CD14-positive monocyte (primary cell): Measurements from ENCODE around the gene NEDD4L. TPM values are rescaled to one million over a fixed set of nuclear protein-coding genes. Genes with fewer than 3 reads are reported as not detected.

Experiments
- DNase-seq, 3 donors: peaks; one replicate each; pipeline ENCODE4 v3.0.0-alpha.2; 2011 to 2022
- H2AFZ ChIP-seq: 2 replicates; pipeline ENCODE4 v1.6.0; 2012; ENCODE audit warnings: mild to moderate bottlenecking, low read depth, low read length, inconsistent platforms; ENCODE audit not compliant: insufficient read depth, poor library complexity, severe bottlenecking
- H3K27ac ChIP-seq, 2 donors: 1 replicate in 1 of 2; 2 replicates in 1 of 2; pipeline ENCODE4 v1.5.1; 2012 to 2013; ENCODE audit warnings: low read length in 2 of 2, control low read depth in 1 of 2, inconsistent platforms in 1 of 2, low read depth in 1 of 2, mild to moderate bottlenecking in 1 of 2
- H3K27me3 ChIP-seq, 2 donors: one replicate each; pipeline versions ENCODE4 v1.6.0 to v1.6.1; 2011 to 2013; ENCODE audit warnings: low read length in 2 of 2; ENCODE audit not compliant: control insufficient read depth in 2 of 2, insufficient read depth in 2 of 2
- H3K36me3 ChIP-seq, 2 donors: replicated peaks in 1 of 2; 1 replicate in 1 of 2; 2 replicates in 1 of 2; pipeline versions ENCODE4 v1.5.1 to v1.6.1; 2012 to 2013; ENCODE audit warnings: low read length in 2 of 2, control low read depth in 1 of 2, inconsistent platforms in 1 of 2, mild to moderate bottlenecking in 1 of 2; ENCODE audit not compliant: insufficient read depth in 2 of 2, control insufficient read depth in 1 of 2
- H3K4me1 ChIP-seq, 2 donors: 1 replicate in 1 of 2; 2 replicates in 1 of 2; pipeline versions ENCODE4 v1.5.1 to v1.6.1; 2012 to 2013; ENCODE audit warnings: low read length in 2 of 2, control low read depth in 1 of 2, inconsistent platforms in 1 of 2, mild to moderate bottlenecking in 1 of 2, moderate library complexity in 1 of 2; ENCODE audit not compliant: insufficient read depth in 2 of 2, control insufficient read depth in 1 of 2
- H3K4me2 ChIP-seq: replicated peaks from 2 replicates; pipeline ENCODE3; 2012; ENCODE audit warnings: low read length, moderate library complexity, mild to moderate bottlenecking; ENCODE audit not compliant: poor library complexity, severe bottlenecking; ENCODE audit errors: extremely low read depth
- H3K4me3 ChIP-seq, 3 experiments: fragments of 200-600 bp in 1 of 3; sonication (generic) in 1 of 3; replicated peaks in 1 of 3; 1 replicate in 2 of 3; 2 replicates in 1 of 3; pipeline ENCODE4 v1.5.1; 2011 to 2013; ENCODE audit warnings: low read length in 3 of 3, mild to moderate bottlenecking in 3 of 3, control low read depth in 2 of 3, low read depth in 2 of 3, inconsistent platforms in 1 of 3, moderate library complexity in 1 of 3
- H3K79me2 ChIP-seq: 2 replicates; pipeline ENCODE4 v1.6.0; 2012; ENCODE audit warnings: mild to moderate bottlenecking, control low read depth, inconsistent platforms, low read length, moderate library complexity; ENCODE audit not compliant: insufficient read depth
- H3K9ac ChIP-seq: 2 replicates; pipeline ENCODE4 v1.6.0; 2017; ENCODE audit warnings: low read length, mild to moderate bottlenecking; ENCODE audit not compliant: insufficient read depth, poor library complexity, severe bottlenecking
- H3K9me3 ChIP-seq, 2 donors: replicated peaks in 1 of 2; 1 replicate in 1 of 2; 2 replicates in 1 of 2; pipeline versions ENCODE4 v1.5.1 to v1.6.1; 2012 to 2013; ENCODE audit warnings: low read length in 2 of 2, control low read depth in 1 of 2; ENCODE audit not compliant: control insufficient read depth in 1 of 2, insufficient read depth in 1 of 2
- H4K20me1 ChIP-seq: 2 replicates; pipeline ENCODE4 v1.6.0; 2012; ENCODE audit warnings: mild to moderate bottlenecking, low read length, control low read depth, moderate library complexity; ENCODE audit not compliant: insufficient read depth
- H3K27ac Mint-ChIP-seq, 7 donors: one replicate each; pipeline ENCODE4 v1.8.0; 2020; ENCODE audit warnings: mild to moderate bottlenecking in 7 of 7, mixed read lengths in 7 of 7, moderate library complexity in 6 of 7, inconsistent platforms in 2 of 7
- H3K27me3 Mint-ChIP-seq, 3 donors: one replicate each; pipeline ENCODE4 v1.8.0; 2021 to 2022; ENCODE audit warnings: low read depth in 3 of 3, mild to moderate bottlenecking in 3 of 3, mixed read lengths in 3 of 3, moderate library complexity in 3 of 3, inconsistent platforms in 1 of 3
- H3K36me3 Mint-ChIP-seq, 2 donors: one replicate each; pipeline ENCODE4 v1.8.0; 2020; ENCODE audit warnings: mixed read lengths in 2 of 2, inconsistent platforms in 1 of 2, mild to moderate bottlenecking in 1 of 2
- H3K4me1 Mint-ChIP-seq: one replicate; pipeline ENCODE4 v1.8.0; 2020; ENCODE audit warnings: mild to moderate bottlenecking, mixed read lengths
- H3K4me3 Mint-ChIP-seq, 2 donors: one replicate each; pipeline ENCODE4 v1.8.0; 2020; ENCODE audit warnings: mild to moderate bottlenecking in 2 of 2, mixed read lengths in 2 of 2, moderate library complexity in 1 of 2
- H3K9me3 Mint-ChIP-seq, 7 donors: one replicate each; pipeline ENCODE4 v1.8.0; 2020 to 2022; ENCODE audit warnings: mixed read lengths in 7 of 7, mild to moderate bottlenecking in 6 of 7, moderate library complexity in 6 of 7, inconsistent platforms in 2 of 7
- WGBS: methylation state at CpG from one replicate; pipeline ENCODE4 v1.1.5; 2013; ENCODE audit warnings: missing lambda C conversion rate; ENCODE audit not compliant: insufficient coverage; 5-methylcytosine and 5-hydroxymethylcytosine counted together
- intact Hi-C, 2 donors: fragments of 100-400 bp; cut with micrococcal nuclease; formaldehyde crosslinking; loops; one replicate each; pipeline versions ENCODE4 v1.15.0 to v1.15.1; 2023
- polyA plus RNA-seq, 3 donors: library from polyadenylated mRNA; depleted of rRNA in 1 of 3; unstranded in 2 of 3; stranded (reverse) in 1 of 3; fragments of 300-500 nt in 2 of 3; fragments of >200 nt in 1 of 3; fragmentation: Illumina TruSeq in 2 of 3; gene quantifications; 1 replicate in 2 of 3; 2 replicates in 1 of 3; pipeline ENCODE4 v1.2.3, GENCODE V29; 2012 to 2021
- TF ChIP-seq, protein P1 (sequence below): fragments of 200-600 bp; IDR thresholded peaks from one replicate; pipeline ENCODE4 v1.8.0; 2022; ENCODE audit warnings: antibody characterized with exemption, mild to moderate bottlenecking

NEDD4L gene
- polyA plus RNA-seq, 3 donors = 2.5 to 5.2 (median 4.5) TPM

DNA sequence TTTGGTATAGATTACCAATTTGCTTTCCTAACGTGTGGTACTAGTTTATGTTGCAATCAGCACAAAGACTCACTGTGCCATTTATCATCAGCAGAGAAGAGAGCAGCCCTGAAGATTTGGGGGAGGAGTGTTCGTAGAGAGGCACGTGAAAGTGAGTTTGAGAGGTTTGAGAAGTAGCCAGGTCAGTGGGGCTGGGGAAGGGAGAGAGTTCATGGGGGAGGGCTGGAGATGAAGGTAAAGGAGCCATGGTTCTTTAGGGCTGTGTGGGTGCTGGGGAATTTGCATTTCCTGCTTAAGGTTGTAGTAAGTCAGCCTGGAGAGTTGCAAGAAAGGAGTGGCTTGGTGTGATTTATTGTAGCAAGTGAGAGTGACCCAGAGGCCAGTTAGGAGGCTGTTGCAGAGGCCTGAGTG is 172.1 kb downstream of the NEDD4L start:
- Histone ChIP-seq H3K4me3 (no peak overlapping the region), H3K27me3 (peaks cover 59 to 79% of the 10 kb centered on the region in 2 donors), H3K9me3 (no peaks in the 10 kb centered on the region), H3K4me2 (no peak overlapping the region), H3K4me1 (peaks cover 22 to 66% of the 10 kb centered on the region in 2 donors), H3K27ac (no peak overlapping the region), H3K9ac (no peak overlapping the region), H4K20me1 (no peaks in the 10 kb centered on the region), H3K79me2 (no peaks in the 10 kb centered on the region), H2AFZ (no peak overlapping the region), H3K36me3 (no peaks in the 10 kb centered on the region)
- Mint-ChIP-seq H3K27ac (peak overlapping the region in 2 of 7 donors; percentile 2 to 61), H3K9me3 (peaks cover 0 to 7% (median 3%) of the 10 kb centered on the region in 7 donors), H3K36me3 (peaks cover 0 to 7% of the 10 kb centered on the region in 2 donors), H3K4me3 (peak overlapping the region in 1 of 2 donors; percentile 70), H3K27me3 (peaks cover 67 to 80% (median 79%) of the 10 kb centered on the region in 3 donors), H3K4me1 (peaks cover 59% of the 10 kb centered on the region)
- 100% methylated on average over 2 of the region's 3 CpGs for WGBS
- TF ChIP-seq, protein P1, sequence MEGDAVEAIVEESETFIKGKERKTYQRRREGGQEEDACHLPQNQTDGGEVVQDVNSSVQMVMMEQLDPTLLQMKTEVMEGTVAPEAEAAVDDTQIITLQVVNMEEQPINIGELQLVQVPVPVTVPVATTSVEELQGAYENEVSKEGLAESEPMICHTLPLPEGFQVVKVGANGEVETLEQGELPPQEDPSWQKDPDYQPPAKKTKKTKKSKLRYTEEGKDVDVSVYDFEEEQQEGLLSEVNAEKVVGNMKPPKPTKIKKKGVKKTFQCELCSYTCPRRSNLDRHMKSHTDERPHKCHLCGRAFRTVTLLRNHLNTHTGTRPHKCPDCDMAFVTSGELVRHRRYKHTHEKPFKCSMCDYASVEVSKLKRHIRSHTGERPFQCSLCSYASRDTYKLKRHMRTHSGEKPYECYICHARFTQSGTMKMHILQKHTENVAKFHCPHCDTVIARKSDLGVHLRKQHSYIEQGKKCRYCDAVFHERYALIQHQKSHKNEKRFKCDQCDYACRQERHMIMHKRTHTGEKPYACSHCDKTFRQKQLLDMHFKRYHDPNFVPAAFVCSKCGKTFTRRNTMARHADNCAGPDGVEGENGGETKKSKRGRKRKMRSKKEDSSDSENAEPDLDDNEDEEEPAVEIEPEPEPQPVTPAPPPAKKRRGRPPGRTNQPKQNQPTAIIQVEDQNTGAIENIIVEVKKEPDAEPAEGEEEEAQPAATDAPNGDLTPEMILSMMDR = no peak
- DNase-seq = no peak
- intact Hi-C loops = no loop called here

DNA sequence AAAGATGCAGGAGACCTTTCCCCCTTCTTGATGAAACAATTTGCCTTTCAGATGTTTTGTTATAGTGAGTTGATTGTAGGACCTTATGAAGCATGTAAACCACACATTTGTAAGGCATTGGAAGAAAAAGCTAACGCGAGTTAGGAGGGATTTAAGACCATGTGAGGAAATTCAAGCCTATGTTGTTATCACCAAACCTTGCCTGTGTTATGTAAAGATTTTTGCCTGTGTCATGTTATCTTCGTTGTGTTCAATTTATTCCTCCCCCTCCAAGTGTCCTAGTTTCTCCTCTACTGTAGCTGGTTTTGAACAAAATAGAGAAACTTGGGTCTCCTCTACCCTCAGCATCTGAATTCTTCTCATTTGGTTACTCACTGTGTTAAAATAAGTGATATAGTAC is 173.0 kb downstream of the NEDD4L start:
- Mint-ChIP-seq H3K4me1 (peaks cover 65% of the 10 kb centered on the region), H3K27ac (no peak overlapping the region), H3K9me3 (peaks cover 0 to 7% (median 3%) of the 10 kb centered on the region in 7 donors), H3K4me3 (peak overlapping the region in 1 of 2 donors; percentile 70), H3K27me3 (peaks cover 67 to 78% (median 73%) of the 10 kb centered on the region in 3 donors), H3K36me3 (peaks cover 0 to 7% of the 10 kb centered on the region in 2 donors)
- Histone ChIP-seq H3K27me3 (peaks cover 52 to 79% of the 10 kb centered on the region in 2 donors), H3K36me3 (no peaks in the 10 kb centered on the region), H3K4me1 (peaks cover 22 to 74% of the 10 kb centered on the region in 2 donors), H3K9me3 (no peaks in the 10 kb centered on the region), H4K20me1 (no peaks in the 10 kb centered on the region), H3K79me2 (no peaks in the 10 kb centered on the region), H2AFZ (no peak overlapping the region), H3K9ac (no peak overlapping the region), H3K4me3 (no peak overlapping the region), H3K27ac (no peak overlapping the region), H3K4me2 (no peak overlapping the region)
- no CpG with 5 or more reads among the region's 3 CpGs for WGBS
- intact Hi-C loops = no loop called here
- no peak for DNase-seq
- TF ChIP-seq, protein P1 = no peak
